Measurements from ENCODE around the gene DGKA.

GRCh38 chr12:55929306-55929791 lies 1.6 kb upstream of the DGKA start:
- TF ChIP-seq EZH2 (IDR thresholded peaks at IDR 0.05) (no peak), POLR2AphosphoS5 (IDR thresholded peaks at IDR 0.05; ENCODE audit: borderline replicate concordance, low read depth, low read length) (no peak; the same call in 1 of the 2 replicates)
